ENCODE measurements around the gene PPP2R5C.

Gene PPP2R5C

GRCh38 chr14:101845896-101846295, 84.4 kb downstream of the PPP2R5C start:
- DNase-seq: no peak

GRCh38 chr14:101849125-101849524, 87.6 kb downstream of the PPP2R5C start:
- no peak for DNase-seq

- no peak for DNase-seq
These were observed 88.1 kb downstream of the PPP2R5C start for GRCh38 chr14:101849640-101850039.

- no peak for DNase-seq
These were observed 89.7 kb downstream of the PPP2R5C start for GRCh38 chr14:101851183-101851582.

GRCh38 chr14:101851736-101852405, 90.4 kb downstream of the PPP2R5C start:
- no peak for DNase-seq

GRCh38 chr14:101852785-101853184, 91.3 kb downstream of the PPP2R5C start:
- DNase-seq: no peak

- DNase-seq: no peak
These were observed 92.0 kb downstream of the PPP2R5C start for GRCh38 chr14:101853455-101854018.

GRCh38 chr14:101854366-101854765, 92.9 kb downstream of the PPP2R5C start:
- no peak for DNase-seq

- no peak for DNase-seq
These were observed 94.4 kb downstream of the PPP2R5C start for GRCh38 chr14:101855958-101856357.

- DNase-seq: no peak
These were observed 95.0 kb downstream of the PPP2R5C start for GRCh38 chr14:101856536-101856935.

- DNase-seq: no peak
These were observed 95.7 kb downstream of the PPP2R5C start for GRCh38 chr14:101857226-101857625.

GRCh38 chr14:101858791-101859537, 97.5 kb downstream of the PPP2R5C start:
- DNase-seq: no peak

GRCh38 chr14:101859538-101859902, 98.0 kb downstream of the PPP2R5C start:
- no peak for DNase-seq

GRCh38 chr14:101859958-101860357, 98.4 kb downstream of the PPP2R5C start:
- no peak for DNase-seq

- DNase-seq: no peak
These were observed 100.0 kb downstream of the PPP2R5C start for GRCh38 chr14:101861464-101861863.

GRCh38 chr14:101862177-101862576, 100.7 kb downstream of the PPP2R5C start:
- no peak for DNase-seq

GRCh38 chr14:101862711-101863110, 101.2 kb downstream of the PPP2R5C start:
- DNase-seq: no peak

GRCh38 chr14:101865288-101865687, 103.8 kb downstream of the PPP2R5C start:
- DNase-seq: no peak

GRCh38 chr14:101867854-101868253, 106.3 kb downstream of the PPP2R5C start:
- DNase-seq: no peak

- no peak for DNase-seq
These were observed 107.7 kb downstream of the PPP2R5C start for GRCh38 chr14:101869217-101869616.

GRCh38 chr14:101870273-101870939, 108.9 kb downstream of the PPP2R5C start:
- no peak for DNase-seq

- DNase-seq: no peak
These were observed 110.8 kb downstream of the PPP2R5C start for GRCh38 chr14:101872346-101872745.

GRCh38 chr14:101873076-101873825, 111.7 kb downstream of the PPP2R5C start:
- no peak for DNase-seq

Measured in right forelimb (tissue), 1 donor.